ENCODE measurements around the gene ALPK3. TPM values are rescaled to one million over a fixed set of nuclear protein-coding genes. Genes with fewer than 3 reads are reported as not detected.
A peak's percentile ranks its signal among the peaks of the same experiment; 100 is the strongest.

The ALPK3 gene
- total and polyA plus RNA-seq, 9 of the 15 experiments (the other 6 are each of a cell fraction or from before 2014, with no cell fraction given): 0.04 to 1.0 (median 0.07) TPM; not detected in 2

DNA sequence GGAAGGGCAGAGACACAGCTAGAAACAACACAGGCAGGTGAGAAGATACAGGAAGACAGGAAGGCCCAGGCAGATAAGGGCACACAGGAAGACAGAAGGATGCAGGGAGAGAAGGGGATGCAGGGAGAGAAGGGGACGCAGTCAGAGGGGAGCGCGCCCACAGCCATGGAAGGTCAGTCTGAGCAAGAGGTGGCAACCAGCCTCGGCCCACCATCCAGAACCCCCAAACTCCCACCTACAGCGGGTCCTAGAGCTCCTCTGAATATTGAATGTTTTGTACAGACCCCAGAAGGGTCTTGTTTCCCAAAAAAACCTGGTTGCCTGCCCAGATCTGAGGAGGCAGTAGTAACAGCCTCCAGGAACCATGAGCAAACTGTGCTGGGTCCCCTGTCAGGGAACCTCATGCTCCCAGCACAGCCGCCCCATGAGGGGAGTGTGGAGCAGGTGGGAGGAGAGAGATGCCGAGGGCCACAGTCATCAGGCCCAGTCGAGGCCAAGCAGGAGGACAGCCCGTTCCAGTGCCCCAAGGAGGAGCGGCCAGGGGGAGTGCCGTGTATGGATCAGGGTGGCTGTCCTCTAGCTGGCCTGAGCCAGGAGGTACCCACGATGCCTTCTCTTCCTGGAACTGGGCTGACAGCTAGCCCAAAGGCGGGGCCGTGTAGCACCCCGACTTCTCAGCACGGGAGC lies 39.7 kb downstream of the ALPK3 start:
- Histone ChIP-seq H3K79me2 (ENCODE audit: control insufficient read depth, insufficient read depth, low read length) (no peaks in the 10 kb centered on the region), H3K27ac (ENCODE audit: extremely low read depth, low read depth, low read length) (no peak overlapping the region), H4K20me1 (replicated peaks; ENCODE audit: control insufficient read depth, insufficient read depth, low read length) (no peaks in the 10 kb centered on the region; the same call in 1 of the 2 replicates), H3K9ac (ENCODE audit: insufficient read depth in 1 of 2, low read depth in 2 of 2, low read length in 2 of 2) (no peak overlapping the region), H3K36me3 (ENCODE audit: control insufficient read depth, insufficient read depth, low read length) (no peaks in the 10 kb centered on the region), H3K27me3 (ENCODE audit: control insufficient read depth in 2 of 2, insufficient read depth in 2 of 2, low read length in 2 of 2) (peaks cover 22 to 42% of the 10 kb centered on the region in 2 experiments; a peak in 4 of 5 replicates), H3K9me3 (replicated peaks; ENCODE audit: control insufficient read depth, insufficient read depth, low read depth, low read length) (no peaks in the 10 kb centered on the region), H2AFZ (ENCODE audit: low read depth, low read length) (no peak overlapping the region), H3K4me3 (no peak overlapping the region), H3K4me2 (ENCODE audit: insufficient read depth, low read length) (no peak overlapping the region), H3K9me1 (ENCODE audit: control insufficient read depth, insufficient read depth, low read length) (no peaks in the 10 kb centered on the region), H3K4me1 (replicated peaks in 1 of 2; ENCODE audit: control insufficient read depth in 2 of 2, insufficient read depth in 2 of 2, low read length in 2 of 2) (peaks cover 0 to 9% of the 10 kb centered on the region in 2 experiments; a peak in 2 of 5 replicates)
- in situ Hi-C loops (cut with MboI) (no loop called here), intact Hi-C loops (cut with micrococcal nuclease) (no loop called here)
- 12% methylated on average over 14 of the region's 16 CpGs for WGBS (ENCODE audit: insufficient coverage, low coverage, missing lambda C conversion rate)
- POLR2A ChIA-PET: interaction anchor here (2.1 kb wide), 1 partner anchor 17 kb away, joined by 8 read pairs; no protein-coding TSS in a partner anchor
- BruUV-seq (replicated peaks): no TSS peak
- DNase-seq (ENCODE audit: extremely low read depth in 1 of 4, low spot score in 3 of 4) (no peak), FAIRE-seq (no peak), ATAC-seq (peak; percentile 28; the same call in 2 of the 3 replicates)
- TF ChIP-seq FOSL1 (tag; conservative IDR thresholded peaks at IDR 0.05) (no peak), NCOA2 (IDR thresholded peaks at IDR 0.05; ENCODE audit: partially characterized antibody in 2 of 2) (no peak), LEF1 (IDR thresholded peaks at IDR 0.05) (no peak), TCF3 (CRISPR knock-in tag; IDR thresholded peaks at IDR 0.05) (no peak), MAFG (tag; conservative IDR thresholded peaks at IDR 0.05) (no peak), CEBPG (CRISPR knock-in tag; IDR thresholded peaks at IDR 0.05) (no peak), CEBPG (tag; conservative IDR thresholded peaks at IDR 0.05 in 1 of 2, IDR thresholded peaks at IDR 0.05 in 1 of 2) (no peak), SRSF3 (IDR thresholded peaks at IDR 0.05; ENCODE audit: insufficient read depth, low read length) (no peak), ZNF274 (IDR thresholded peaks at IDR 0.05; ENCODE audit: borderline replicate concordance, low read depth, low read length) (no peak)
- TF ChIP-seq, protein P1, sequence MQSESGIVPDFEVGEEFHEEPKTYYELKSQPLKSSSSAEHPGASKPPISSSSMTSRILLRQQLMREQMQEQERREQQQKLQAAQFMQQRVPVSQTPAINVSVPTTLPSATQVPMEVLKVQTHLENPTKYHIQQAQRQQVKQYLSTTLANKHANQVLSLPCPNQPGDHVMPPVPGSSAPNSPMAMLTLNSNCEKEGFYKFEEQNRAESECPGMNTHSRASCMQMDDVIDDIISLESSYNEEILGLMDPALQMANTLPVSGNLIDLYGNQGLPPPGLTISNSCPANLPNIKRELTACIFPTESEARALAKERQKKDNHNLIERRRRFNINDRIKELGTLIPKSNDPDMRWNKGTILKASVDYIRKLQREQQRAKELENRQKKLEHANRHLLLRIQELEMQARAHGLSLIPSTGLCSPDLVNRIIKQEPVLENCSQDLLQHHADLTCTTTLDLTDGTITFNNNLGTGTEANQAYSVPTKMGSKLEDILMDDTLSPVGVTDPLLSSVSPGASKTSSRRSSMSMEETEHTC (IDR thresholded peaks at IDR 0.05): no peak
- TF ChIP-seq, protein P2, sequence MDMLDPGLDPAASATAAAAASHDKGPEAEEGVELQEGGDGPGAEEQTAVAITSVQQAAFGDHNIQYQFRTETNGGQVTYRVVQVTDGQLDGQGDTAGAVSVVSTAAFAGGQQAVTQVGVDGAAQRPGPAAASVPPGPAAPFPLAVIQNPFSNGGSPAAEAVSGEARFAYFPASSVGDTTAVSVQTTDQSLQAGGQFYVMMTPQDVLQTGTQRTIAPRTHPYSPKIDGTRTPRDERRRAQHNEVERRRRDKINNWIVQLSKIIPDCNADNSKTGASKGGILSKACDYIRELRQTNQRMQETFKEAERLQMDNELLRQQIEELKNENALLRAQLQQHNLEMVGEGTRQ (CRISPR knock-in tag; IDR thresholded peaks at IDR 0.05): no peak
- TF ChIP-seq, protein P3, sequence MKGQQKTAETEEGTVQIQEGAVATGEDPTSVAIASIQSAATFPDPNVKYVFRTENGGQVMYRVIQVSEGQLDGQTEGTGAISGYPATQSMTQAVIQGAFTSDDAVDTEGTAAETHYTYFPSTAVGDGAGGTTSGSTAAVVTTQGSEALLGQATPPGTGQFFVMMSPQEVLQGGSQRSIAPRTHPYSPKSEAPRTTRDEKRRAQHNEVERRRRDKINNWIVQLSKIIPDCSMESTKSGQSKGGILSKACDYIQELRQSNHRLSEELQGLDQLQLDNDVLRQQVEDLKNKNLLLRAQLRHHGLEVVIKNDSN (CRISPR knock-in tag; IDR thresholded peaks at IDR 0.05): no peak
- CTCF ChIA-PET (ENCODE audit: low intra/inter-chr PET ratio): no interaction called here

Data from K562 (cell line).